Prostate gland (tissue), 2 donors: Measurements from ENCODE around the gene SLC38A11. TPM values are rescaled to one million over a fixed set of nuclear protein-coding genes. Genes with fewer than 3 reads are reported as not detected.

Experiments
- DNase-seq: peaks from one replicate; pipeline ENCODE4 v3.0.0-alpha.2; 2019; ENCODE audit warnings: low spot score
- H3K27ac ChIP-seq, 2 donors: fragments of 200-600 bp; sonication (generic); 2 replicates each; pipeline ENCODE4 v1.5.1; 2017 to 2019
- H3K27me3 ChIP-seq: fragments of 200-600 bp; sonication (generic); replicated peaks from 2 replicates; pipeline ENCODE4 v1.5.1; 2019; ENCODE audit not compliant: insufficient read depth
- H3K36me3 ChIP-seq, 2 donors: fragments of 200-600 bp; sonication (generic); 1 replicate in 1 of 2; 2 replicates in 1 of 2; pipeline versions ENCODE4 v1.5.1 to v1.8.1; 2017 to 2019
- H3K4me1 ChIP-seq: fragments of 200-600 bp; sonication (generic); replicated peaks from 2 replicates; pipeline ENCODE4 v1.5.1; 2019
- H3K4me3 ChIP-seq, 2 donors: fragments of 200-600 bp; sonication (generic); 2 replicates each; pipeline ENCODE4 v1.5.1; 2017 to 2019
- H3K9me3 ChIP-seq: fragments of 200-600 bp; sonication (generic); 2 replicates; pipeline ENCODE4 v1.5.1; 2017
- POLR2A ChIP-seq: fragments of 450-650 bp; IDR thresholded peaks from one replicate; pipeline ENCODE4 v1.6.1; 2016; ENCODE audit warnings: antibody characterized with exemption, mild to moderate bottlenecking
- POLR2AphosphoS5 ChIP-seq: sonication (generic); formaldehyde crosslinking; IDR thresholded peaks from one replicate; pipeline ENCODE4 v1.6.1; 2017; ENCODE audit warnings: antibody characterized with exemption
- WGBS: methylation state at CpG from one replicate; pipeline ENCODE4 v1.1.5; 2018; 5-methylcytosine and 5-hydroxymethylcytosine counted together
- intact Hi-C: fragments of 100-400 bp; cut with DNase I; formaldehyde crosslinking; loops from one replicate; pipeline ENCODE4 v1.14.2; 2022
- total RNA-seq, 2 donors: library from RNA; depleted of rRNA; stranded (reverse); fragments of >200 nt; gene quantifications; one replicate each; pipeline ENCODE4 v1.1.0, GENCODE V29; 2016
- TF ChIP-seq, protein P1 (sequence below), 4 experiments: fragments of 200-600 bp in 2 of 4; fragments of 450-650 bp in 2 of 4; sonication (generic) in 2 of 4; IDR thresholded peaks; 1 replicate in 3 of 4; 2 replicates in 1 of 4; pipeline ENCODE4 v1.5.1; 2016 to 2019; ENCODE audit warnings: antibody characterized with exemption in 4 of 4, mild to moderate bottlenecking in 2 of 4, moderate library complexity in 2 of 4

Gene SLC38A11
- total RNA-seq, 2 donors from 2014 or later = 2.8 to 3.0 TPM

DNA sequence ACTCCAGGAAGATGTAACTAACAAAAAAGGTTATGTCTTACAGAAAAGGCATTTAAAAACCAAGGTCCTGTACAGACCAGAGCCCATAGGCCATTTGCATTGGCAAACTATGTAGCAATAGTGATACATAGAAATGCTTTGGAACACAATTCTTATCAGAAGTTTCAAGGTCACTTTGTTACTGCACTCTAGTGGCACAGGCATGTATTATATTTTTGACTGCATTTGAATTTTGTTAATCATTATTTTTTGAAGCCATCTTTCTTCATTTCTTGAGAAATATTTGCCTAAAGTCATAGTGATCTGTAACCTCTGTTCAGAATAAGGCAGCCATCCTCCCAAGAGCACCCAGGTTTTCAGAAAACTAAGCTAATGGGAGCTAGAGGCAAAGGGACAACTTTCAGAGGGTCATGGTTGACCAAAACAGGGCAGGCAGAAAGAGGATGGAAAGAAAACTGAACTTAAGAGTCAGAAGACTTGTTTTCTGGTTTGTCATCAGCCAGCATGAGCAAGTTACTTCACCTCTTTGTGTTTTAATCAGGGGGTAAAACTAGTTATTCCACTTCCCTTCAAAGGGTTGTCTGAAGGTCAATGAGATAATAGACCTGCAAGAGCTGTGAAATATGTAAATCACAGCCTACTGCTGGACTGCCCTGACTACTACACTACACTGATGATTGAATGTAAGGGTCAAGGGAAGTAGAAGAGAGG lies 41.5 kb downstream of the SLC38A11 start:
- Histone ChIP-seq H3K27me3 (no peaks in the 10 kb centered on the region), H3K27ac (peak overlapping the region in 1 of 2 donors; percentile 22), H3K4me1 (no peaks in the 10 kb centered on the region), H3K4me3 (no peak overlapping the region), H3K9me3 (no peaks in the 10 kb centered on the region), H3K36me3 (no peaks in the 10 kb centered on the region)
- intact Hi-C loops = no loop called here
- no peak for TF ChIP-seq POLR2AphosphoS5
- TF ChIP-seq POLR2A = no peak
- TF ChIP-seq, protein P1, sequence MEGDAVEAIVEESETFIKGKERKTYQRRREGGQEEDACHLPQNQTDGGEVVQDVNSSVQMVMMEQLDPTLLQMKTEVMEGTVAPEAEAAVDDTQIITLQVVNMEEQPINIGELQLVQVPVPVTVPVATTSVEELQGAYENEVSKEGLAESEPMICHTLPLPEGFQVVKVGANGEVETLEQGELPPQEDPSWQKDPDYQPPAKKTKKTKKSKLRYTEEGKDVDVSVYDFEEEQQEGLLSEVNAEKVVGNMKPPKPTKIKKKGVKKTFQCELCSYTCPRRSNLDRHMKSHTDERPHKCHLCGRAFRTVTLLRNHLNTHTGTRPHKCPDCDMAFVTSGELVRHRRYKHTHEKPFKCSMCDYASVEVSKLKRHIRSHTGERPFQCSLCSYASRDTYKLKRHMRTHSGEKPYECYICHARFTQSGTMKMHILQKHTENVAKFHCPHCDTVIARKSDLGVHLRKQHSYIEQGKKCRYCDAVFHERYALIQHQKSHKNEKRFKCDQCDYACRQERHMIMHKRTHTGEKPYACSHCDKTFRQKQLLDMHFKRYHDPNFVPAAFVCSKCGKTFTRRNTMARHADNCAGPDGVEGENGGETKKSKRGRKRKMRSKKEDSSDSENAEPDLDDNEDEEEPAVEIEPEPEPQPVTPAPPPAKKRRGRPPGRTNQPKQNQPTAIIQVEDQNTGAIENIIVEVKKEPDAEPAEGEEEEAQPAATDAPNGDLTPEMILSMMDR (IDR thresholded peaks at IDR 0.05) = peak in 3 of 4 experiments; percentile 43 to 54 (median 47)
- DNase-seq = no peak

DNA sequence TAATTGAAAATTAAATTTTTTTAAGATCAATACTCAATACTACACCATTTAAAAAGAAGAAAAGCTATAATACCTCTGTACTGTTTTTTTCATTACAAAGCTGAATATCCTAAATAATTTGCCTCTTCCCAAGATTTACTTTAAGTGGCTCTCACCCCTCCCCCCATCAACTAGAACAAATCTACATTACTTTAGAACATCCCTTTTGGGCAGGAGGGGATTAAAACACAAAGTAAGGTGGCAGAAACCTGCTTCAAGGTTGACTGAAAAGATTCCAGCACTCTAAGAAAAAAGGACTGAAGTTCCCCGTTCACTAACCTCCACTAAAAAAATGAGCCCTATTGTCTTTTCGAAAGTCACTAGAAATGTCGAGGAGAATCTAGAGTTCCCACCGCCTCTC lies 42.3 kb downstream of the SLC38A11 start:
- WGBS = 70% methylated on average over 4 of the region's 4 CpGs
- no peaks in the 10 kb centered on the region for H3K36me3 ChIP-seq
- no peak overlapping the region for H3K4me3 ChIP-seq
- H3K27ac ChIP-seq = no peak overlapping the region
- intact Hi-C loops = no loop called here
- H3K9me3 ChIP-seq = no peaks in the 10 kb centered on the region
- H3K27me3 ChIP-seq = no peaks in the 10 kb centered on the region
- no peak for TF ChIP-seq POLR2AphosphoS5
- TF ChIP-seq, protein P1 (IDR thresholded peaks at IDR 0.05) = no peak
- no peak for TF ChIP-seq POLR2A
- H3K4me1 ChIP-seq = no peaks in the 10 kb centered on the region
- no peak for DNase-seq

DNA sequence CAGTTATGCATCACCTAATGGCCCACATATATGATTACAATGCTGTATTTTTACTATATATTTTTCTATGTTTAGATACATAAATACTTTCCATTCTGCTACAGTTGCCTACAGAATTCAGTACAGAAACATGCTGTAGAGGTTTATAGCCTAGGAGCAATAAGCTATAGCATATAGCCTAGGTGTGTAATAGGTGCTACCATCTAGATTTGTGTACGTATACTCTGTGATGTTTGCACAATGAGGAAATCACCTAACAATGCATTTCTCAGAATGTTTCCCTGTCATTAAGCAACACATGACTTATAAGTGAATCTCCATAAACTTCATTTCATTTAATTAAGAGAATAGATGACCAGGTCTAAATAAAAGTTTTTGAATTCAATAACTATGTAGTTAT lies 43.5 kb downstream of the SLC38A11 start:
- Histone ChIP-seq H3K36me3 (no peaks in the 10 kb centered on the region), H3K9me3 (no peaks in the 10 kb centered on the region), H3K27me3 (no peaks in the 10 kb centered on the region), H3K27ac (no peak overlapping the region), H3K4me3 (no peak overlapping the region), H3K4me1 (no peaks in the 10 kb centered on the region)
- intact Hi-C loops = no loop called here
- WGBS = 61% methylated on average over 1 of the region's 1 CpG
- no peak for DNase-seq
- TF ChIP-seq POLR2AphosphoS5 = no peak
- TF ChIP-seq, protein P1 (IDR thresholded peaks at IDR 0.05) = no peak

DNA sequence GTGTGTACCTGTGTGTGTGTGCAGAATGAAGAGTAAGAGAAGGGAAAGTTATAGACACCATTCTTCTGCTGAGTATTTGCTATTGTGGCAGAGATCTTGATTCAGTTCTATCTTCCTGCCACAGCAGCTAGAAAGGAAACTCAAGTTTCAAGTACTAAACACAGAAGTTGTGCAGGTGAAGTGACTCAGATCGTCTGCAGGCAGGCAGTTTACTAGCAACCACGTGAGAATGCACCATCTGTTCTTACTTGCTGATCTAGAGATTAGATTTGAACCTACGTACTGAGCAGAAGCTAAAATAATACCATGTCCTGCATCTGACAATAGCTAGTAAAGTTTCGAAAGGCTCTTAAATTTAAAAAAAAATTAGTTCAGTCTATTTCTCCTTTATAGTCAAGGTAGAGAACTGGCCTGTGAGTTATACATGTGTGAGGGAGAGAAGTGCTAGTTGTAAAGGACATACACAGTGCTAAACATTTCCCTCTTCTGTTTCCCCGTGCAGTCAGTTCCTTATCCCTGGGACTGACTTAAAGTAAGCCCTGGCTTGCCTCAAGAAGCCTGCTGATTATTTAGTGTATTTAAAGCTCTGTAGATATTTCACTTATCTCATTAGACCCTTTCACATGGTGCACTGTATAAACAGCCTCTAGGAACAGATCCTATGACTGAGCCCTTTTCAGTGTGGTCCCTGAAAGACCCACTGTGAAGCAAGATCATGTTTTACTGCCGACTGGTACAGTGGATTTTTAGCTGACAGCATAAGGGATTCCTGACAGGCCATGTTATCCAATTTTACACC lies 45.0 kb downstream of the SLC38A11 start:
- Histone ChIP-seq H3K27me3 (no peaks in the 10 kb centered on the region), H3K4me3 (no peak overlapping the region), H3K36me3 (no peaks in the 10 kb centered on the region), H3K27ac (peak overlapping the region; percentile 50 to 68), H3K4me1 (no peaks in the 10 kb centered on the region), H3K9me3 (no peaks in the 10 kb centered on the region)
- intact Hi-C loops = no loop called here
- TF ChIP-seq, protein P1 (IDR thresholded peaks at IDR 0.05) = no peak
- peak; percentile 89 for TF ChIP-seq POLR2AphosphoS5
- DNase-seq = peak; percentile 77
- 11% methylated on average over 6 of the region's 6 CpGs for WGBS
